GM19025 (cell line): ENCODE results near the gene ADM.
A peak's percentile ranks its signal among the peaks of the same experiment; 100 is the strongest.

ENCODE experiments used
- ATAC-seq: cut with Tn5 transposase; IDR thresholded peaks from one replicate; pipeline ENCODE4 v1.9.1; 2021; ENCODE audit warnings: mild to moderate bottlenecking, low read depth, moderate library complexity; ENCODE audit not compliant: unreplicated experiment

The ADM gene

DNA sequence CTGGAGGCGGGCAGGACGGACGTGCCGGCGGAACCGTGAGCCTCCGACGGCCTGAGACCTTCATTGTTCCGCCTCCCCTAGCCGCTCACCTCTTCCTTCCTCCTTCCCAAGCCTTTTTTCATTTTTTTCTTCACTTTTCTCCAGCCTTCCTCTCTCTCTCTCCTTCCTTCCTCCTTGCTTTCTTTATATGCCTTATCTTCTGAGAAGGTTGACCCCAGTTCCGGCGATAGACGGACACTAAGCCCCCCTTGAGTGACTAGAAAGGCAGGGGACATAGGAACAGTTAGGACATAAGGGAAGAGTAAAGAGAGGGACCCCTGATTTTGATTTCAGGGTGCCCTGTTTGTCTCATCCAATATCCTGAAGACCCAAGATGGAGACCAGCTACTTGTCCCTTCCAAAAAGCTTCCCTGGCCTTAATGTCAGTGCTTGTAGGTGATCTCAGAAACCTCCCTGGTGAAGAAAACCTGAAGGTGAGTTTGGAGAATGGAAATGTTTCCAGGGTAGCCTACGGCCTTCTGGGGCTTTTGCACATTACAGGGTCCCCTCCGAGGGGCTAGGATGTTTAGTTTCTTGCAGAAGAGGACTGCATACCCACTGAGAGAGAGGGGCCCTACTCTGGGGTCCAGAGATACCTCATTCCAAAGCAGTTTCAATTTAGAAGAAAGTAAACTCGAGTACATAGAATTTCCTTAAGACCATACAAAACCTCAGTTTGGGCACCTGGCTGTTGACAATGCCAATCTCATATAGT is 3.5 kb downstream of the ADM start:
- ATAC-seq = no peak

DNA sequence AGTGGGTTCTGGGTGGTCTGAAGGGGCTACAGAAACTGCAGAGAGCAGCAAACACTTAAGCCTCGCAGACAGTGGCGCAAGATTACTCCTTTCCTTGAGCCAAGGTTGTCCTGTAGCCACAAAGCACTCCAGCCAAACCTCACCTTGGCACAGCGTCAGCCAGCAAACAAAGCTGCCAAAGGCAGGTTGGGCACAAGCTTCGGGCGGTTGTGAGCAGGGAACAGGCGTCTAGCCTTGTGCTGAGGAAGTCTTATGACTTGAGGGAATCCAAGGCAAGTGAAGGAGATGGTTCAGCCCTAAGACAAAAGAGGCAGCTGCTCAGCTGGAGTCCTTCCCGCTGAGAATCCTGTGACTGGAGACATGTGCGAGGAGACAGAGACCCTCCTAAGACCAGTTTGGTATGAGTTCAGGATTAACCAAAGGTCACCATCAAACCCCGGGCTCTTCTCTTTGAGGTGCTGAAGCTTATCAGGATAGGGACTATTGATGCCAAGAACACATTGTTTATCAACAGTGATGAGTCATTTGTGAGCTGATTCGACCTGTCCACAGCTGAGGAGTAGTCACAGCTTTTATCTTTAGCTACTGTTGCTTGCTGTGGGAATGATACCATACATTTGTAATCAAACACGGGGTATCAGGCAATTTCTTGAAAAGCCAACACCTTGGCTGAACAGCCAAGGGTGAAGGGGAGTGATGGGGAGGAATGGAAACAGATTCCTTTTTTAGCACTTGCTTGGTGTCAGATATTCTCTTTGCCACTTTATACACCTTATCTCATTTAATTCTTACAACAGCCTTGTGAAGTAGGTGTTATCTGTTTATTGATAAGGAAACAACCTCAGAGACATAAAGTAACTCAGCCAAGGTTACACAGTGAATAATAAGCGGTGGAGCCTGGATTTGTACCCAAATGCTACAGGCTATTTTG is 4.6 kb downstream of the ADM start:
- no peak for ATAC-seq

DNA sequence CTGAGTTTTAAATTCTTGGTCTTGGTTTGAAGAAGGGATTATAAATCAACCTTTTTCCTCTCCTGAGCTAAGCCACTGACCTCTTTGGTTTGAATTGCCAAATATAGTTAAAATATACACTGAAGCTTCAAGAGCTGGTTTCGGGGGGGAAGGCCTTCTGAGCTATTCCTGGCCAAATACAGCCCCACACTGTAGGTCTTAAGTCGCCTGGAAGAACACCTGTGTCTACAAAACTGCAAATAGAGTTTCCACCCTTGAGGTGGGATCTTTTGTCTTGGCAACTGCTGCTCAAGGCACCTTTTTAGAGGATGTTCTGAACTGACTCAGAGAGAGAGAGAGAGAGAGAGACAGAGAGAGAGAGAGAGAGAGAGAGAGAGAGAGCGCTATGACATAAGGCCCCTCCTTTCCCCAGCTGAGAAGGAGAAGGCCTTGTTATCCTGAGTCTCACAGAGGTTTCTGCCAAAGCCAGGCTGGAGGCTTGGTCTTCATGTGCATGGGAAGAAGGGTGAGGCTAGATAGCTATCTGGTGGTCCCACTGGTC is 5.5 kb downstream of the ADM start:
- no peak for ATAC-seq

DNA sequence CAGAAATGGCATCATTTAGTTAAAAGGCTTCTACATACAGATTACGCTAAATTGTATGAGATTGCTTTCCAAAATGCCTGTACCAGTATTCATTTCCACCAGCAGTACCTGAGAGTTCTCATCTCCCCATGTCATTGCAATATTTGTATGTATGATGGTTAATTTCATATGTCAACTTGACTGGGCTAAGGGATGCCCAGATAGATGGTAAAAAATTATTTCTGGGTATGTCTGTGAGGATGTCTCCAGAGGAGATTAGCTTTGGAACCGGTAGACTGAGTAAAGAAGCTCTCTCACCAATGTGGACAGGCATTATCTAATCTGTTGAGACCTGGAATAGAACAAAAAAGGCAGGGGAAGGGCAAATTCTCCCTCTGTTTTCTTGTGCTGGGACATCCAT is 6.9 kb downstream of the ADM start:
- no peak for ATAC-seq

DNA sequence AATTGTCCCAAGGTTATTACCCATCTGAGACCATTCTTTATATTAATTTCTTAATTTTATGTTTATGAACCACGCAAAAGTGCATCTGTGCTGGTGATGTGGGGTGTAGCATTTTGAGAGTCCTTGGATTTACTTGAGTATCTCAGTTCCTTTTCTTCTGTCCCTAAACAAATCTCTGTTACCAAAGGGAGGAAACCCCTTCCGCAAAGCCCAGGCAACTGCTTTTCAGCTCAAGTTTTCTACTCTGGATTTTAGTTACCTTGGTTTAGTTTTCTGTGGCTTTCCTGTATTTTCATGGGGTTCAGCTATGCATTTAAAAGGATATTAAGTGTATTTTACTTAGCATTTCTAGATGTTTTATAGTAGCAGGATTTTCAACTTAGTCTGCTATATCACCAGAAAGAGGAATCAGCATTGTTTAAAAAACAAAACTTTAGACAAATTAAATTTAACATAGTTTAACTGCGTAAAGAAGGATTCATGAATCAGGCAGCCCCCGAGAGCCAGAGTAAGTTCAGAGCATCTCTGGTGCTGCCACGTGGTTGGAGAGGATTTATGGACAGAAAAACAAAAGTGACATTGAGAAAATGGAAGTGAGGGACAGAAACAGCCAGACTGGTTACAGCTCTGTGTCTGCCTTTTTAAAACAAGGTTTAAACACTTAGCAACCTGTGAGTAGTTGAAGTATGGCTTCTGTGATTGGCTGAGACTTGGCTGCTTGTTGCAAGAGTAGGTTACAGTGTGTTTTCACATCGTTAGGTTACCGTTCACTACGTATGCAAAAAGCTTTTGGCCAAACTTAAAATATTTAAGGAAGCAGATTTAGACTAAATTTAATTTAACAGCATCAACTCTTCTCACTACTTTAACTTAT is 9.6 kb downstream of the ADM start:
- ATAC-seq = peak; percentile 62

DNA sequence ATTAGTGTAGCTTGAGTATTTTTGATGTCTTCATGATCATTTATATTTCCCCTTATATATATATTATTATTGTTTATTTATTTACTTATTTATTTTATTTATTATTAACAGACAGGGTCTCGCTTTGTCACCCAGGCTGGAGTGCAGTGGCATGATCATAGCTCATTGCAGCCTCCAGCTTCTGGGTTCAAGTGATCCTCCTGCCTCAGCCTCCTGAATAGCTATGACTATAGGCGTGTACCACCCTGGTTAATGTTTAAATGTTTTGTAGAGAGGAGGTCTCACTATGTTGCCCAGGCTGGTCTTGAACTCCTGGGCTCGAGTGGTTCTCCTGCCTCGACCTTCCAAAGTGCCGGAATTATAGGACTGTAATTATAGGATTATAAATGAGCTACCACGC is 10.2 kb downstream of the ADM start:
- no peak for ATAC-seq

DNA sequence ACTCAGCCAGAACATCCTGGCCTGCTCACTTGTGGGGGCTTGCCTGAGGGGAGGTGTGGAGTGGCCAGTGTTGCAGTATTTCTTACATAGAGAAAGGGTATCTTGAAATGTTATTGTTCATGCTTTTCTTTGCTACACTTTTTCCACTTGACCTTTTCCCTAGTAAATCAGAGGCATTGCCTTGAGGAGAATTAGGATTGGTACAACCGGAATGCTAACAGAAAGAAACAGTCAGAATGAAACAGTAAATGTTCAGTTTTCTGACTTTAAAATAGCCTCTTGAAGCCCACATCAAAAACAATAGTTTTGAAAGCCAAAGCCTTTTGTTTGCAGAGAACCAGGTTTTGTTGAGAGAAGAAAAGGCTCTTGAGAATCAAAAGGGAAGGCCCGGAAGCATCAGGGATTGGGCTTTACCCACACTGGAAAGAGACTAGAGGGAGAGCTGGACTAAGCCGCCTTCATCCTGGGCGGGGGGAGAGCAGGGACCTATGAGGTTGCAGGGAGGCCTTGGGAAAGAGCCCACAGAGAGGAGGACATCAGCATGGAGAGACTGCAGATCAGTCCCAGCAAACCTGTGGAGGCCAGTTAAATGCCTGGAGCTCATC is 12.4 kb downstream of the ADM start:
- no peak for ATAC-seq

DNA sequence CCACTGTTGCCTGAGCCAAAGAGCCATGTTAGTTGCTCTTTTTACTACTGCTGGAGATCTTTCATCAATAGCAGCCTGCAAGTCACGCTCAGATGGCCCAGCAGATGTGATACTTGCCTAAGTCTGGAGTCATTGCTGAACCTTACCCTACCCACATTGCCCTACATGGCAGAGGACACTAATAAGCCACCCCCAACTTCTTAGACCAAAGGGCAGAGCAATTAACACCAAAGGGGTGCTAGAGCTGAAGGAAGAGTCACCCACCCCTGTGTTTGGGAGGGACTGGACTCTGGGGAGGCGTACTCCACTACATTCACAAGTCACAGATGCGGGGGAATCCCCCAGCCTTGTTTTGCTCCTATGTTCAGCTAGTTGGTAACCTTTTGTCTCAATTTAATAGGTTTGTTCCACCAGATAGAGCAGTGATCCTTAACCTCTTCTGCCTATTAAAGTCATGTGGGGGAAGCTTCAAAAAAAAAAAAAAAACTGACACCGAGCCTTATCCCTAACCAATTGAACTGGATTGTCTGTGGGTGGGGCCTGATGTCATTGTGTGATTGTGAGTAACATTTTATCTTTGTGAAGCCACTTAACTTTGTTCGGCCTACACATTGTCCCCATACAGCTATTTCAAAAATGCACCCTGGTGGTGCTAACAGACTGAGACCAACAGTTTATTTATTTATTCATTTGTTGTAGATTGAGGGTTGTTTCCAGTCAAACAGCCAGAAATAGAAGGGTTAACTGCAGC is 13.1 kb downstream of the ADM start:
- ATAC-seq = peak; percentile 48

DNA sequence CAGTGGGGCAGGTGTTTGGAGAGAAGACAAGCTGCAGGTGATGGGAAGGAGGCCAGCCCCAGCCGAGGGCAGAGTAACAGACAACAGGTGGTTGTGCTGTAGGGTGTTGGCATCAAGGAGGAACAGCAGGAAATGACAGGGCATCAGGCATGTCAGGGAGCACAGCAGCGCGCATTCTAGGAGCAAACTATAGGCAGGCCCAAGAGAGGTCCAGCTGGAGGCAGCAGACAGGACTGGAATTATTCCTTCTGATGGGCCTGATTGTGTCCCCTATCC is 13.6 kb downstream of the ADM start:
- ATAC-seq = no peak

DNA sequence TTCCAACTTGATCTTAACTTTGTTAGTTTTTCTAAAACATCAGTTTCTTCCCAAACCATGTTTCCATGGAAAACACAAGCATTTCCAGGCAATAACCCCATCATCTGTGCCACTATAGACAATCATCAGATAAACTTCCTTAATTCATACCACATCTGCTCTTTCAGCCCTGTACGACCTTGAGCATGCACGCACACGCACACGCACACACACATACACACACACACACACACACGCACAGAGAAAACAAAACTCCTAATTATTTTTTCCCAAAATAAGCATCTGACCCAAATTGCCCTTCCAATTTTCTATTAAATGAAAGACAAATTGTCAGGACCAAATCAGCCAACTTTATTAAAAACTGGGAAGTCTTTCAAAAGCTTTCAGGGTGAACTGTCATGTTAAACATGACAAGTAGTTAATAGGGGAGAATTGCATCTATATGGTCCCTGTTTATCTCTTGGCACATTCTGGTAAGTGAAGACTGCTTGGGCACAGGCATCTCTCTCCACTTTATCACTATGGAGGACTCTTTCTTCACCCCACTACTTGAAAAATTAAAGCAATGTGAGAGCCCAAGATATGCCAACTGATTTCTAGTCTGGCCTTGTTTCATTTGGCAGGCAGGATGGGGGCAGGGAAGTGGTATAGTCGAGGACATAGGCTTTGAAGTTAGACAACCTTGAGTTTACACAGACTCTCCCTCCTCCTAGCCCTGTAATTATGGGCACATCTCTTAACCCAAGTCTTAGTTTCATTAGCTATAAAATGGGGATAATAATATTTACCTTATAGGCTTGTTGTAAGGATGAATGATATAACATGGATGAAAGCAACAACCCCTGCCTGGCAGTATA is 15.1 kb downstream of the ADM start:
- ATAC-seq = no peak

DNA sequence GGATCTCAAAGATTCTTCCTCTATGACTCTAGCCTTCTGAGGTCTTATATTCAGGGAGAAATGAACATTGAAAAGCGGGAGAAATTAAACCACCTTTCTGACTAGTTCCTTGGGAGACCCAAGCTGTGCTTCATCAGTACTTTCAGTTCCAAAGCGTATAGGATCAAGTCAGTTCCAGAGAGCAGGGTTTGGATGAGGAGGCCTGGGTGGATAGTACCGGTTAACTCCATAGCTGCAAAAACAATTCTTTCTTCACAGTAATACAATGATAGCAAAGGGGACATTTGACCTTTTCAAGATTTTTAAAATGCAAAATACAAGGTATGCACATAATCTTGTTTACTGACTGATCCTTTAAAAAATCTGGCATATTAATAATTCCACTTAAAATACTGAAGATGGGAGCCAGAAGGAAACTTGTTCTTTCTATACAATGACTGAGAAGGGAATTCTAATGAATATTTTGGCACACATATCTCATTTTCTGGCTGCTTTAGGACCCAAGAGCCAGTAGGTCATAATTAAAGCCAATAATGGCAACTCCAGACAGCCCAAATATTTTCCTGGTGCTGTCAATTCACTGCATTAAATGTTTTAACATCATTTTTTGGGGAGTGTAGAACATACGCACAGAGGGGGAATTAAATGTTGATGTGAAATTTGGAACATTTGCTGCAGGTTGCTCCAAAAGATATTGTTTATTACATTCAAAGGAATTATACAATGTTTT is 16.0 kb downstream of the ADM start:
- ATAC-seq = no peak

DNA sequence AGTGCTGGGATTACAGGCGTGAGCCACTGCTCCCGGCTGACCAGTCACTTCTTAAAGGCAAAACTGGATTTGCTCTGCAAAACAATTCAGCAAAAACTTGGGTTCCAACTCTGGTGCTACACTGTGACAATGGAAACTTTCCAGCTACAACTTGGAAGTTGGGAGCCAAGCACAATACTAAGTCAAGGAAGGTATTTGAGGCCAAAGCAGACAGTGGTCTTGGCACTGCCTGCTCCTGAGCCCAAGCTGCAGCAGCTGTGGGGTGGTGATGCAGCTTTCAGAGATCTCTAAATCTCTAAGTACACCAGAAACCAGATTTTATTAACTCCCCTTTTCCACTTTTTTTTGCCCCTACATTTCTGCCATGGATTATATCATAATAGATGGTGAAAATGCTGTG is 17.5 kb downstream of the ADM start:
- ATAC-seq = no peak

DNA sequence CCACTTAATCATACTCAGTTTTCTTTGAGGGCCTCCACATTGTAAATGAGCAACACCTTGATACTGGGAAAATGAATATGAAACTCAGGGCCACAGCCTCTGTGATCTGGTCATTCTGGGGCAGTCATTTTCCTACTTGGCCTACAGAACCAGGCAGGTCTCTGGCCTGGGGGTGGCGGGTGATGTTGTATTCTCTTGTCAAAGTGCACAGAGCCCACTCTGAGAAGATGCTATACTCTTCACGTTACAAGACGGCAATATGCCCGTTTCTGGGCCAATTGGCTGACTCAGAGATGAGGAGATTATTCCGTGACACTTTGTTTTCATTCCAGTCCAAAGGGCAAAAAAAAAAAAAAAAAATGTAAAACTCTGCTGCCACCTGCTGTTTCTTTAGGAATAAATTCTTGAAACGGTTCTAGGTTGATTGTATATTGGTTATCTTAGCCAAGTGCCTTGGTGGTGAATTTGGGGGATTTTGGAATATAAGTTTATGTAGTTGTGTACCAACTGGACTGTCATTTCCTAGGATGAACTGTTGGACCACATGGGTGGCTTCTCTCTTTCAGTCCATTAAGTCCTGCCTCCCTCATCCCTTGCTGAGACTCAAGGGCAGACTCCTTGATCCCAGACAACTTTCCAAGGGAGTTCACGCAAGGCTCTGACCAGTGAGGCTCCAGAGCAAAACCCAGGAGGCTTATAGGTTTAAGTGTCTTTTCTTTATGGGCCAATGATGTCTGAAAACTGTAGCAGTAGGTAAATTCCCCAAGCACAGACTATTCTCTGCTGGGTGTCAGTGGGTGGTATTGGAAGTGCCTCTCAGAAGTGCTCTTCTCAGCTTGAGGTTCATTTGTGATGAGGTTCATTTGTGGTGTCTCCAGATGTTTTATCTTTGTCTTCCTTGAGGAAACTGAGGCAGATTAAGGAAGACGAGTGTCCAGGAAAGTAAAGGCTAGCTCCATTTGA is 18.2 kb downstream of the ADM start:
- ATAC-seq = no peak

DNA sequence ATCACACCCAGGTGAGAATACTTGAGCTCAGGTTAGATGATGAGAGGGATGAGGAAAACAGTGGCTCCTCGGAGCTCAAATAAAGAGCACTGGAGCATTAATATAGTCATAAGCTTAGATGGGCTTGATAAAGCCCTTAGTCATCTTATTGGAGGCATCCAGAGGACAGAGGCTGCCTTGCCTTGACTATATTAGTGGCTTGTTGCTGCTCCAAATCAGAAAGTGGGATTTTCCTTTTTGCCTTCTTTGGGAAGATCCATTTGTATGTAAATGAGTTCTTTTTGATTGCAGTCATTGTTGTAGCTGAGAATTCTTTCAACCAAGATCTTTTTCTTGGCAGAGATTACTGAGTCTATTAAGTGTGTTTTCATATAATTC is 18.9 kb downstream of the ADM start:
- no peak for ATAC-seq

DNA sequence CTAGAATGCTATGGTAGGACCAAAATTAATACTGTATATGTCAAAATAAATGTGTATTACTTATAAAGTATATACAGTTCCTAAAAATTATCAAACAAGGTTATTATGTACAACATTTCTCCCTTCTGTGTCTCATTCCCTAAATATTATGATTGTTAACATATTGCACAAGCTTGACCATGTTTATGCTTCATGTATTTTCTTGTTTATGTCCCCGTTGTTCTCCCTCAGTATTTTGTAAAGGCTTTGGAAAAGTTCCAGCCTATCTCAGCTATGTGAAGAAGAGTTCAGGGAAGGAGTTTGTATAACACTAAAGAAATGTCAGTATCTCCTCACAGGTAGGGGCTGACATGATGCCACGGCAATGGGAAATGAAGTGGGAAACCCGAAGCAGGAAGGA is 19.6 kb downstream of the ADM start:
- no peak for ATAC-seq

DNA sequence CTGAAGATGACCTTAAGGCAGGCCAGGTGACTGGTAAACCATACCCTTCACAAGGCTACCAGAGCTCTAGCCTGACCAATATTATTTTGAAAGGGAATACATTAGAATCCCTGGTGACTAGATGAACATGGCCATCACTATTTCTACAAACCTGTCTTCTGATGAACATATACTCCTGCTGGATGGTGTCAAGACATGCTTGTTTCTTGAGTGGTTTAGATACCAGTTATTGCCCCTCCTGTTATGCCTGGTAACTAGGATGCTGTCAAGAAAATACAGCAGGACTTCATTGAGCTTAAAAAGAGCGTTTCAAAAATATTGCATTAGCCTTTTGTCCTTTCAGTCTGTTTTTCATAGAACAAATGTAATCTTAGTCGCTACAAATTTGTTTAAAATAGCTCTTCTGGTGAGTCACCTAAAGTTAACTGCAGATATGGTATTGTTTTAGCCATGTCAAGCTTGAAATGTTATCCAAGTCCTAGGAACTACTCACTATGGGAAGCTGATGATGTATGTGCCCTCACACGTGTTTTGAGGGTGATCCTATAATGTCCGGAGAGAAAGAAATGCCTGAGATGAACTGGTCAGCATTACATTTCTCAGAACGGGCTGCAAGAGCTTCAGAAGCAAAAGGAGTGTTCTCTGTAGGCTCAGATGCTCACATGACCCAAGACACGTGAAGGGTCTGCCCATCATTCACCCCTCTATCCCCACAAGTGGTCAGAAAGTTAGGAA is 20.6 kb downstream of the ADM start:
- no peak for ATAC-seq
